Stimulated activated CD8-positive, alpha-beta memory T cell treated with anti-CD3 and anti-CD28 coated beads, Interleukin-4, amount 100 ng/mL, for 4 hours (primary cell): ENCODE measurements around the gene CENPA.
"Not testable (repeated sequence)": the region's sequence is repeated elsewhere in the genome, so short reads cannot be mapped to it uniquely, and the experiment has no call there.

Experiments used
- DNase-seq, 2 donors: peaks; one replicate each; pipeline ENCODE4 v3.0.0-alpha.2; 2020; ENCODE audit warnings: low read depth in 2 of 2, low spot score in 1 of 2

Gene CENPA

DNA sequence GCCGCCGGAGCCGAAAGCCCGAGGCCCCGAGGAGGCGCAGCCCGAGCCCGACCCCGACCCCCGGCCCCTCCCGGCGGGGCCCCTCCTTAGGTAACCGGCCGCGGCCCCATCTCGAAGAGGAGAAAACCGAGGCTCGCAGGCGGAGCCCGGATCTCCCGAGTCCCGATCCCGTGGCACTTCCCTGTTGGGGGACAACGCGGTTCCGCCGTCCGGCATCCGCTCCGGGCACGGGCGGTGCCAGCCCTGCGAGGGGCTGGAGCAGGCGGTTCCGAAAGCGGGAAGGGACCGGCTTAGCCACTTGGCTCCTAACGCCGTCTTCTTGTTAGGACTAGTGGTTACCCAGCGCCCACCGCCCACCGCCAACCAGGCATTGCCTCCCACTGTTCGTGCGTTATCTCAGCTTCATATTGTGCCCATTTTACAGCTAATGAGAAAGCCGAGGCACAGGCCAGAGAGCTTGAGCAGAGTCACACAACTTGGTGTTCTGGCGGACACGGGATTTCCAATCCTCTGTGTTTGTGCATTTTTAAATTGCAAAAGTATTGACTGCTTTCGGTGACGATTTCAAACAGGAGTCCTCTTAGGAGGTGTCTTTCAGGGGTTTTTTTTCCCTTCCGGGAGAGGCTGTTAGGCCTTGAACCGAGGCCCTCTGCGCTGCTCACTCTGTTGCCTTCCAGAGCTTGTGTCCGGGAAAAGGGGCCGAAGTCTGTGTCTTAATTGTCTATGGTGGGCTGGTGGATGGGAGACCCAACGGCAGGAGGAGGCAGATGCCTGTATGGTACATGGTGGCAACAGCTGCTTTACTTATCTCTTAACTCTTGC is 562 bp downstream of the CENPA start:
- DNase-seq = no peak

DNA sequence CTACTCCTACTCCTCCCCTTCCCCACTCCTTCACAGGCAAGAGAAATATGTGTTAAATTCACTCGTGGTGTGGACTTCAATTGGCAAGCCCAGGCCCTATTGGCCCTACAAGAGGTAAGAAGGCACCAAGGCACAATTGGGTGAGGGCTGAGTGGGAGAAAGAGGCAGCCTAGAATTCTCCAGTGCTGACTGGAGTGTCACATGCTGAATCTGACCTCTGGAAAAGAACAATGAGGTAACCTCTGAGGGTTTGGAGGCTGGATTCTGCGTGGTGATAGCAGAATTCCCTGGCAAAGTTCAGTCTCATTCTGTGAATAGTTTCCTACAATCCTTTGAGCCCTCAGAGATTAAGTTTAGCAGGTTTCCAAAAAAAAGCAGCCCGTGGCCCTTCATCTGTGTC is 6.9 kb downstream of the CENPA start:
- no peak for DNase-seq

DNA sequence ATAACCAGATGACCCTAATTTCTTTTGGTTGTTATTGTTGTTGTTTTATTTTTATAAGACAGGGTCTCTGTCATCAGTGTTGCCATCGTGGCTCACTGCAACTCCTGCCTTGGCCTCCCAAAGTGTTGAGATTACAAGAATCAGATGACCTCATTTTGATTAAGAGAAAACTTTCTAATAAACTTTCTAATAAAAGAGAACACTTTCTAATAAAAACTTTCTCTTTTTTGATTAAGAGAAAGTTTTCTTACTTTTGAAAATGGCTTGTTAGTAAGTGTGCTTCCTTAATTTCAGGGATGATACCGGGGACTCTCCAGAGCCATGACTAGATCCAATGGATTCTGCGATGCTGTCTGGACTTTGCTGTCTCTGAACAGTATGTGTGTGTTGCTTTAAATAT is 7.7 kb downstream of the CENPA start:
- DNase-seq = no peak

DNA sequence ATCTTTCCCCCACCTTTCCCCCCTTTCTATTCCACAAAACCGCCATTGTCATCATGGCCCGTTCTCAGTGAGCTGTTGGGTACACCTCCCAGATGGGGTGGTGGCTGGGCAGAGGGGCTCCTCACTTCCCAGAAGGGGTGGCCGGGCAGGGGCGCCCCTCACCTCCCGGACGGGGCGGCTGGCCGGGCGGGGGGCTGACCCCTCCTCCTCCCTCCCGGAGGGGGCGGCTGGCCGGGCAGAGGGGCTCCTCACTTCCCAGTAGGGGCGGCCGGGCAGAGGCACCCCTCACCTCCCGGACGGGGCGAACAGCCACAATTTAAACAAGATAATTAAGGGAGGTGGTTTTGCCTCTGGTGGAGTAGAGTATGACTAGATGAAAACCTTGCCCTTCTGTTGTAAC is 9.3 kb downstream of the CENPA start:
- DNase-seq = not testable (repeated sequence)

DNA sequence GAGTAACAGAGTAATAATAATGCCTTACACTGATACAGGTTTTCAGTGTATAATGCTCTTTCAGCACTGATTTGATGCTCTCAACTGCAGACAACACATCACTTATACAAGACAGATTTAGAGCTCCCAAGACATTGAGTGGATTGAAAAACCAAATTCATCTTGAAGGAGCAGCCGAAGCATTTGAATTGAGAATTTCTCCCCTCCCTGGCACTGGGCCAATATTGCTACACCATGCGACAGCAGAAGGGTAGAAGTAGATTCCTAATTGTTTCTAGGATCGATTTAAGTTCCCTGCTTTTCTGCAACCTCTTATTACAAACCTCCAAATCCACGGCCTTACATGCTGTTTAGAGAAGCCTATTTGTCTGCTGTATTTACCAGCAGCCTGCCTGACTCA is 15.5 kb downstream of the CENPA start:
- DNase-seq = no peak

DNA sequence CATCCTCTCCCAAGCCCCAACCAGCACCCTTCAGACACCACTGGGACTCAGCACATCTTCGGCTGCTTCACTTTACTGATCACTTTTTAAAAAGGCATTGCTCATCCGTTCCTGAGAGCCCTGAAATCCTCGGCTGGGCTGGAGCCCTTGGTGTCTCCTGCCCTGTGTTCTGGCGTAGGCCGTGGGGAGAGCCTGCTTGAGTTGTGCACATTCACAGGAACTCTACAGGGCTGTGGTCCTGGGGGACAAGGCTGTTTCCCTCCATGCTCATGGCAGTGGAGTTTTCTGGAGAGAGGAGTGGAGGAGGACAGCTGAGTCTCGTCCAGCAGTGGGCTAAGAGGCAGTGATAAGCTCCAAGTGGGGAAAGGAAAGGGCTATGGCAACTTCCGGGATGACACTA is 15.9 kb downstream of the CENPA start:
- DNase-seq = no peak

DNA sequence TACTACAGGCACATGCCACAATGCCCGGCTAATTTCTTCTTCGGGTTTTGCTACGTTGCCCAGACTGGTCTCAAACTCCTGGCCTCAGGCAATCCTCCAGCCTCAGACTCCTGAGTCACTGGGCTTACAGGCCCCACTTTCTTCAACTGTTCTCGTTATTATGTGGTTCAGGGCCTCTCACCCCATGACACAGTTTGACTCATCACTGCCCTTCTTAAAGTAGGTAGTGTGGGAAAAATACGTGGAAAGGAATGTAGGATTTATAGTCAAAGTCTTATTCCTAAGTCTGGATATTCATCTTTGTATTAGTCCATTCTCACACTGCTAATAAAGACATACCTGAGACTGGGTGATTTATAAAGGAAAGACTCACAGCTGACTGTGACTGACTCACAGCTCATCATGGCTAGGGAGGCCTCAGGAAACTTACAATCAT is 19.4 kb downstream of the CENPA start:
- DNase-seq = no peak

DNA sequence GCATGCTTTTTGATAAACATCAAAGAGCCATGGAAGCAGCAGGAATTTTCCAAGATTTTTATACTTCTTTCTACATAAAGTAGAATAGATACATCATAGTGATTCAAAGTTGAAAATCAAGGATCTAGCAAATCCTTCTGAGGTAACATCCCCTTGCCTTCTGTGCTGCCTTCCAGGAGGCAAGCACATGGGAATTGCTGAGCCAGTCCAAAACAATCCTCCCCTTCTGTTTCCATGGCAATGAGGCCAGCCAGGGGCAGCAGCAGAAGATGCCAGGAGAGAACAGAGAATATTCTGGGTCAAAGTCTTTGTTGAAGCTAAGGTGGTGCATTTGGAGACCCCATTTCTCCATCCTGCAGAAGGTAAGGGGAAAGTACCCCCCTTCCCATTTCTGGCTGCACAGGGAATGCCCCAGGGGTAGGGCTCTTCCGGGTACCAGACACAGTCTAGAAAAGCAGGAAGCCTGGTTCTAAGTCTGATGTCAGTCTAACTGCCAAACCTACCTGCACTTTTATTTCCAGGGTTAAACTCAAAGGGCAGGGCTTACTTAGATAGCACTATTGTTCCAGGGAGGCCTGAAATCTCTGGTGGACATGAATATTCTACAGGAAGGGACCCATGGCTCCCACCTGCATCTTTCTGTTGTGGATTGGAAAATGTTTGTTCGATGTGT is 22.1 kb downstream of the CENPA start:
- no peak for DNase-seq

DNA sequence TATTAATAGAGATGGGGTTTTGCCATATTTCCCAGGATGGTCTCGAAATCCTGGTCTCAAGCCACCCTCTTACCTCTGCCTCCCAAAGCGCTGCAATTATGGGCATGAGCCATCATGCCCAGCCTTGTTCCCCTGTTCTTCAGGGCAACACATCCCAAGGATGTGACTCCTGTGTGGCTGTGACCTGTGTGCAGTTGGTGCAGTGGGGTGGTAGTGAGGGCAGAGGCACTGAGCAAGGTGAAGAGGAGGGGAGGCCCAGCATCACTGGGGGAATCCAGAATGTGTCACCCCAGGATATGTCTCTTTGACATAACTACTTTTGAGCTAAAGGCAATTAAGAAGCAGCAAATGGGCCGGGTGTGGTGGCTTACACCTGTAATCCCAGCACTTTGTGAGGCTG is 23.4 kb downstream of the CENPA start:
- no peak for DNase-seq

DNA sequence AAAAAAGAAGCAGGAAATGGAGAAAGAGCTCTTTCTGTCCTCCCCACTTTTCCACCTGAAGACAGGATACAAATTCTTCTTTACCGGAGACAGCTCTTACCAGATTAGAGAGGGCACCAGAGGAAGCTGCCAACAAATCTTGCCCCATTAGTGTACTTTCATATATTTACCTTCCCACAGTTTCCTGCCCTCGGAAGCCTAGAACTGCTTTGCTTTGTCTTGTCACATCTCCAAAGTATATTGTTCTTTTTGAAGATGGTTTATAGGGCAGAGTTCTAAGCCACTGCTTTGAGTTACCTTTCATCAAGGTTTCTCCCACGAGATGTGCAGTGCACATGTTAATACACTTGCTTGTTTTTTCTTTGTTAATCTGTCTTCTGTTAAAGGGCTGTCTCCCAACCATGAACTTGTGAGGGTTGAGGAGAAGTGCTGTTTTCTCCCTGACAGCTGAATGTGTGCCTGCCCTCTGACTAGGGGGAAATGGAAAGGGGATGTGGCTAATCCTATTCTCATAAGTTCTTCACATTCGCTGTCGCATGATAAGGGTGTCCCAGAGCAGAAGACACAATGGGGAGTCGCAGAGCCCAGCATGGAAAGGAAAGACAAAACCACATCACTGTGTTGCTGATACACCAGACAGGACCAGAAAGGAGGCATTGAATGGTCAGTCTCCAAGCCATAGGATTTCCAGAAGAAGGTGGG is 24.2 kb downstream of the CENPA start:
- DNase-seq = no peak

DNA sequence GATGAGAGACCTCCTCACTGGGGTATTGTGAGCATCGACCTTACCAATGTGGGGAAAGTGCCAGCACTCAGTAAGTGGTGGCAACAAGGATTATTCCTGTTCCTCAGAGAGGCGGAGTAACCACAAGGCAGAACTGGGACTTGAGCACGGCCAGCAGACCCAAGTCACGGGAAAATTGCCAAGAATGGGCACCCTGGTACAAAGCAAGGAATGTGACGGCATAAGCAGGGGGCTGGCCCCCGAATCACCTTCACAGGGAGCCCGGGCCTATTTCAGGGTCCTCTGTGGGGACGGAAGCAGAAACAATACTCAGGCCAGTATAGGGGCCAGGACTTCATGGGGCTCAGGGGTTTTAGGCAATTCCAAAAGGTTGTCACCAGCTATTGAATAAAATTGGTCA is 25.4 kb downstream of the CENPA start:
- no peak for DNase-seq

DNA sequence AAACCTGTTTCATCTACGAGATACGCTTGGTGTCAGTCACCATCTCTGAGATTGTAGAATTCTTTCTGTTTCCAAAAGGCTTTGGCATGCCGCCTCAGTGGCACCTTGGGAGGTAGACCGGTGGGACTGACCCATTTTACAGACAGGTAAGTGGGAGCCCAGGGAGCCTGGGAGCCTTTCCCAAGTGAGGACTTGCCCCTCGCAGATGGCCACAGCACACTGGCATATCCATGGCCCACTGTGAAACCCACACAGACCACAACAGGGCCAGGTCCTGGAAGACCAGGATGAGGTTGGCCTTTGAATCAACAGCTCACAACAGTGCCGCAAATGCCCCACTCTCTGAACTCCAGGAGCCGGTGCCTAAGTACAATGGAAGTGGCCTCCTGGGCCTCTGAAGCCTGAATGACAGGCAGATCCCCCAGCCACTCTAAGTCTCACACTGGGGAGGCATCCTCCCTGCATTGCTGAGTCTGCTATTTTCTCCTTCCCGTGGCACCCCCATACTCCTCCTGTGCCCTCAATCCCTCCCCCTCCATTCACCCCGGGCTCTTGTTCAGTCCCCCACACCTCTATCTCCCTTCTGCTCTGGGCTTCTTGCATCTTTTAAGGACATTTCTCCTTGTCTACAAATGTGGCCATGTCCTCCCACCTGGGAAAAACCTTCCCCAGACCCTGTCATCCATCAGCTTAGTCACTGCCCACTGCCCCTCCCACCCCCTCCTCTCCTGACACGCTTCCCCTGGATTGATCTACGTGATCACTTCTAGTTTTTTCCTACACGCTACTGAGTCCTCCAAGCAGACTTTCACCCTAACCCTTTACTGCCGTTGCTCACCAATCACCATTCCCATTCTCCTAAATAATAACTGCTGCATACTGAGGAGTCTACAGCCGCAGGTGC is 26.2 kb downstream of the CENPA start:
- no peak for DNase-seq

DNA sequence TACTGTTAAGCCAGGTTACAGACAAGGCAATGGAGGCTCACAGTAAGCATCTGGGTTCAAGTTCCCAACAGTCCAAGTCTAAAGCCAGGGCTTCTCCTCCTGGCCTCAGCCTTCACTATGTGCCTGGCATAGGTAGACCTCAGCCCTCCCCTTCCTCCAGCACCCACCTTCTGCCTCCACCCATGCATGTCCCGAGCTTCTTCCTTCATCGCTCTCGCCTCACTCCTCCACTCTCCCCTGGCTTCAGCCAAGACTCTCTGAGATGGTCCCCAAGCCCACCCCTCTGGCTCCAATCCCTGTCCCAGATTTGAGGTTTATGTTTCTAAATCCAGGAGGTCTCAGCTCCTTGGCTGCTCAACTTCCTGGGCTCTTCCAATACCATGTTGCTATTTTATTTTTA is 26.9 kb downstream of the CENPA start:
- no peak for DNase-seq

DNA sequence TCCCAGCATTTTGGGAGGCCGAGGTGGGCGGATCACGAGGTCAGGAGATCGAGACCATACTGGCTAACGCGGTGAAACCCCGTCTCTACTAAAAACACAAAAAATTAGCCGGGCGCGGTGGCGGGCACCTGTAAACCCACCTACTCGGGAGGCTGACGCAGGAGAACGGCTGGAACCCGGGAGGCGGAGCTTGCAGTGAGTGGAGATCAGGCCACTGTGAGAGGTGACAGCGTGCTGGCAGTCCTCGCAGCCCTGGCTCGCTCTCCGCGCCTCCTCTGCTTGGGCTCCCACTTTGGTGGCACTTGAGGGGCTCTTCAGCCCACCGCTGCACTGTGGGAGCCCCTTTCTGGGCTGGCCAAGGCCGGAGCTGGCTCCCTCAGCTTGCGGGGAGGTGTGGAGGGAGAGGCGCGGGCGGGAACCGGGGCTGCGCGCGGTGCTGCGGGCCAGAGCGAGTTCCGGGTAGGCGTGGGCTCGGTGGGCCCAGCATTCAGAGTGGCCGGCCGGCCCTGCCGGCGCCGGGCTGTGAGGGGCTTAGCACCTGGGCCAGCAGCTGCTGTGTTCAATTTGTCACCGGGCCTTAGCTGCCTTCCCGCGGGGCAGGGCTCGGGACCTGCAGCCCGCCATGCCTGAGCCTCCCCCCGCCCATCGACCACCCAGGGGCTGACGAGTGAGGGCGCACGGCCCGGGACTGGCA is 28.4 kb downstream of the CENPA start:
- DNase-seq = not testable (repeated sequence)

DNA sequence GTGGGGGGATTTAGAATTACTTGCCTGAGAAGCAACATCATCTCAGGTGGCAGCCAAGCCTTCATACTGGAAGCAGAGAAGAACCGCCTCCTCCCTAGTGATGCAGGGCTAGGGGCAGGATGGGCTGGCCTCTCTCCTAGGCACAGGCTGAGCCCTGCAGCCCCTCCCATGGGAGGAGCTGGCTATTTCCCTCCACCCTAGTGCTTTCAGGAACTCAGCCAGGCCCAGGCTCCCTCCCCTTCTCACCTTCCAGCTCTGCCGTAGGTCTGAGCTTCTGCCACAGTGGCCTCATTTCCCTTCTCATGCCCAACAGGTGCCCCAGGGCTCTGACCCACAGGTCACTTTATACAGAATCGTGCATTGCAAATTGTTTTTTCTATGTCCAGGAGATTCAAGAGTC is 31.0 kb downstream of the CENPA start:
- no peak for DNase-seq

DNA sequence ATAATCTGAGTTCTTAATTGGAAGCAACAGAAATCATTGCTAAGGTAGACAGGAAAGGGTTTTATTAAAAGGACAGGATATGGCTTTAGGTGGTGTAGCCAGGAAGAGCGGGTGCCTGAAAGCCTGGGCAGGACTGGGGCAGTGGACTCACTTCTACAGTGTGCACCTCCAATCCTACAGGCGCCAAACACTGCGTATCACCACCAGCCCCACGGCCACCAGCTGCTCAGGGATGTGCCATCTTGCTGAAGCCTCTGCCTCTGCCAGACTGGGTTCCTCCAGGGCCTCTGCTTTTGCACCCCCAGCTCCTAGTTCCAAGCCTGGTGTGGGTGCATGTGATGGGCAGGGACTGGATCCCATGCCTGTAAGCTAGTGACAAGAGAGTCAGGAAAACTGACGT is 32.4 kb downstream of the CENPA start:
- no peak for DNase-seq

DNA sequence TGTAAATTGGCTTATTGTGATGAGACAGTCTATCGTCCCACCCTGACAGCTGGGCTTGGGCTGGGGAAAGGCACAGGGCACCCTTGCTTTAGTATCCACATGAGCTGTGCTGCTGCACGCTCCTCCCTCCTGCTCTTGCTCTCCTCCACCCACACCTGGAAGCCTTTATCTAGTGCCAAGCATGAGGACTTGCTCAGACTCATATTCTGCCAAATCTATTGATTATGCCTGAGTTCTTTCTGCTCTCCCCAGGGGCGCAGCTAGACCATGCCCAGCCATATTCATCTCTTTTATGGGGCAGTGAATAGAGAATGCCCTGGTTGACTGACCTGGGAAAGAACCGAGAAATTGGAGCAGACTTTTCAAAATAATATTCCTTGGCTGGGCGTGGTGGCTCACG is 33.1 kb downstream of the CENPA start:
- DNase-seq = no peak

DNA sequence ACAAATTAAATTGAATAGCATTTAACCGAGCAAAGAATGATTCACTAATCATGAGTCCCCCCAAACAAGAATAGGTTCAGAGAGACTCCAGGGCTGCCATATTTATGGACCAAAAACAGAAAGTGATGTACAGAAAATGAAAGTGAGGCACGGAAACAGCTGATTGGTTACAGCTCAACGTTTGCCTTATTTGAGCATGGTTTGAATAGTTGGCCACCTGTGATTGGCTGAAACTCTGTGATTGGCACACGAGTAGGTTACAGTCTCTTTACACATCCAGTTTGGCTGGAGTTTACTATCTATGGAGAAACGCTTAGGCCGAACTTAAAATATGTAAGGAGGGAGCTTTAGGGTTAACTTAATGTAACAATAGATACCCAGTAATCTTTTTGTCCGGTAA is 35.1 kb downstream of the CENPA start:
- no peak for DNase-seq

DNA sequence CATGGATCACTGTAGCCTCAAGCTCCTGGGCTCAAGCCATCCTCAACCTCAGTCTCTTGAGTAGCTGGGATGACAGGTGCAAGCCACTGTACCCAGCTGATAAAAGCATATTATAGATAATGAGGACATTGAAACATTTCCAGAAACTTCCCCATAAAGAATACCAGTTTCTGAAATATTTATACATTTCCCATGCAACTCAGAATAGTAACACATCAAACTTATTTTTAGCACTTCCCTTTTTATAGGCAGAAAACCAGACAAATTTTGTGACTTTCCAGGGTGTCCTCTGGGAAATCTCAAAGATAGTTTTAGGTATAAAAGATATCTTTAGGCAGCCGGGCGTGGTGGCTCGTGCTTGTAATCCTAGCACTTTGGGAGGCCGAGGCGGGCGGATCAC is 37.0 kb downstream of the CENPA start:
- no peak for DNase-seq

DNA sequence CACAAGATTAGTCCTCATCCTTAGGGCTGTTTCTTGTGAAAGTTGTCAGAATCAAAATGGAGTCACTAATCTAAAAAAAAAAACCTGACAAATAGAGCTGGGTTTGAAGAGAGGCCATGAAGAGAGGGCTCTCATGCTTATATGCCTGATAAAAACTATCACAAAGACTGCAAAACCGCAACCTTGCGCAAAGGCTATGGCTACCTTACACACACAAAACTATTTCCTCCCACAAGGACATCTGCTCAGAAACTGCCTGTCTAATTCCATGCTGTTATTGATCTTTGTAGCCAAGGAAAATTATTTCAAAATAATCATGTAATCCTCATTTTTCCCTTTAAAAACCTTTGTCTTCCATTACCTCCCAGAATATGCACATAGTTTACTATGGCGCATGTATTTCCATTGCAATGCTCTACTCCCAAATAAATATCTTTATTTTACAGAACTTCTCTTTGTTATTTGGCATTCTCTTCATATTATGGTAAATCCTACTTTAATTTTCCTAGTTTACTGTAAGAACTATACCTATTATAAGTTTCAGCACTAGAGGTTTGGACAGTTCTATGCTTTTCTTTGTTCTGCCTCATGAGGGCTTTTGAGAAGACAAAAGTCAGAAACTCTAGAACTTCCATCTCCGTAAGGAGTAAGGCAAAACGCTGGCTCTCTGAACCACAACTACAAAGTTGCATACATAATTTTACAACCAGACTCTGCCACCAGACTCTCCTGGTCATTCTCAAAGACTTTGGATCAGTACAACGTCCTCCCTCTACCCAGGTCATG is 52.5 kb downstream of the CENPA start:
- no peak for DNase-seq
